ENCODE measurements around the gene BCCIP.

BCCIP gene

DNA sequence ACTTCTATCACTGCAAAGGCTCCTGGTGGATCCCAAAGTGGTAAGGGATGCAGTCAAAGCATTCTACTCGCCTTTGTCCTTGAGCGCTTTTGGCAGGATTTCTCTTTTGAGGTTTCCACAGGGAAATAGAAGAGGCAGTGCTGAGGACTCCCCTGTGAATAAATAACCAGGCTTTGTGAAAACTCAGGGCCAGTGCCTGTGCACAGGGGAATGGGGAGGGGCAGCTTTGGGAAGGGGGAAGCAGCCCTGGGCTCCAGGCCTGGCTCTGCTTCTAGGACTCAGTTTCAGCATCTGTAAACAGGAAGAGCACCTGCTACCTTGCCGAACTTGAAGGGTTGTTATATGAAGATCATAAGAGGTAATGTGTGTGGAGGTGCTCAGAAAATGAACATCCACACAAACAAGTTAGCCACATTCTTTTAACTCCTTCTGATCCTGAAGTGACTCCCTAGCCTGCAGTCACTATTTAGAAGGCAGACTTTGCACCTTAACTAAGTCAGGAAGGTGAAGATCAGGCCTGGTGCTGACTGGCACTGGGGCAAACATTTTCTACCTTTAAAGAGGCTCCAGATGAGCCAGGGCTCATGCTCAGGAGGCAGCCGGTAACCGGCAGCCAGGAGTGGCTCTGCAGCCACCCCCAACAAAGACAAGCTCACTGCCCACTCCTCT, 25.2 kb upstream of the BCCIP start:
- DNase-seq (ENCODE audit: low read depth in 2 of 2), result no peak

DNA sequence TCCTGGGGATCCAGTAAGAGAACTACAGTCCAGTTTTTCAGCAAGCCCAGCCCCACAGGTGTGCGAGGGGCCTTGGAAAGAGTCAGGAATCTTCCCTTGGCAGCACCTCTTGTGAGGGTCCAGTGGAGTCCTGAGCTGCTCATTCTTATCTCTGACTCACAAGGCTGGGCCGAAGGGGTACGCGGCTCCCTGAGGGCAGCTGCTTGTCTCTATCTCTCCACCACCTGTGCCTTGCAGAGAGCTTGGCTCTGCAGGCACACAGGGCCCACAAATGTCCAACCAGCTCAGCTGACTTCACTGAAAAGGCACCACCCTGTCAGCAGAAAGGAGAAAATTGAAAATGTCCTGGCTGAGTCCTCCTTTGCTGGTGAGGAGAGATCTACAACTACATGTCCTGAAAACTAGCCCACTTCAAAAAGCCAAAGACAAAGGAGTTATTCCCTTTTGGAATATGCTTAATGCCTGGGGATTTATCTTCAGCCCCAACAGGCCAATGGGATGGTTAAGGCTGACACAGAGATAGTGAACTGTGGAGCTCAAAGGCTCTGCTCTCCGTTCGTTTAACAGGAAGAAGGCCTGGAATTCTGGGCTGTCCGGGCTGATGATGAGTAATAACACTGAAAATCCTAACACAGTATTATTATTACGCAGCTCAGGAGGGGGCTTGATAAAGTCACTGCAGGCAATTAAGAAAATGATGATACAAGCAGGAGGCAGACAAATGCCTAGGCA, 23.7 kb upstream of the BCCIP start:
- DNase-seq (ENCODE audit: low read depth in 2 of 2), result no peak

DNA sequence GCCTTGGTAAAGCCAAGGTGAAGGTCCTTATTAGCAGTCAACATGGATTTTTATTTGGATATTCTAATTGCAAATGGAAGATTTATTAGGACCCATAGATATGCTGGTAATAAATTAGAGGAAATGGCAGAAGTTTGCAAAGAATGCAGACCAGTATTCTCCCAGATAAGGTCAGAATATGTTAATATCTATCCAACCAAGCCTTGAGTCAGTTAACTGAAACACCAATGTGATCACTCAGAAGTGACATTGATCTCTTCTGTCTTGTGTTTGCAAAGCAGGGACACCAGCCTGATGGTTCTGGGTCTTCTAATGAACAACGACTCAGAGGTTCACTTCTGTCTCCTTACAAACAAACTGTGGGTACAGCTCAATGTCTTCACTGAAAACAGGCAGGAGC, 21.8 kb upstream of the BCCIP start:
- DNase-seq (ENCODE audit: low read depth in 2 of 2), result no peak

DNA sequence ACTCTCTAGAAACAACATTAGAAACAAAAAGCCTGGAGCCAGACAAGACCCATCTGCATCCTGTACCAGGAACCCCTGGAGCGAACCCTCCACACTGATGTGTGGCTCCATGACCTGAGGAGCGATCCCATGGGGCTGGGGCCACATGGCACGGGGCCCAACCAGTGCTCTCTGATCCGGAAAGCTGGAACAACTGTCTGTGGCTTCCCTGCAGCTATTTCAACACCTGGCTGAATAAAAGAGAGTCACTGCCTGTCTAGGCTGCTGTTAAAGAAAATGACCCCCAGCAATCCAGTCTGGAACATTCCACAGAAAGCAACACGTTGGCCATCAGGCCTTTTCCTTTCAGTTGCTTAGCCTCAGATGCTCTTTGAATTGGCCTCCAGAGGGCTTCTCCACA, 21.2 kb upstream of the BCCIP start:
- DNase-seq (ENCODE audit: low read depth in 2 of 2), result no peak

DNA sequence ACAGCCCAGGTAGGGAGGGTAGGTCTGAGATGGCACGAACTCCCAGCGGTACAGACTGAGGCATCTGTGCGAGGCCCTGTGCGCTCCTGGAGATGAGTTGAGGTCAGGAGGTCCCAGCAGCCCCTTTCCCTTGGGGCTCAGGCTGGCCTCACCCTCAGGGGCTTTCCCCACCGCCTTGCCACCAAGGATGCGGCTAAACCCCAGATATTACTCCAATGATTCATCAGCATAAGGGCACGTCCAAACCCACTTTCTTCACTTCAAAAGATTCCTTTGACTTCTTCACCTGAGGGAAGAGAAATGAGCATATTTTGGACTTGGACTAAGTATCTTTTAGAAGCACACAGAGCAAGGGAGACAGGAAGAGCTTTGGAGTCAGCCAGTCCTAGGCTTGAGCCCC, 20.6 kb upstream of the BCCIP start:
- DNase-seq (ENCODE audit: low read depth in 2 of 2), result no peak

DNA sequence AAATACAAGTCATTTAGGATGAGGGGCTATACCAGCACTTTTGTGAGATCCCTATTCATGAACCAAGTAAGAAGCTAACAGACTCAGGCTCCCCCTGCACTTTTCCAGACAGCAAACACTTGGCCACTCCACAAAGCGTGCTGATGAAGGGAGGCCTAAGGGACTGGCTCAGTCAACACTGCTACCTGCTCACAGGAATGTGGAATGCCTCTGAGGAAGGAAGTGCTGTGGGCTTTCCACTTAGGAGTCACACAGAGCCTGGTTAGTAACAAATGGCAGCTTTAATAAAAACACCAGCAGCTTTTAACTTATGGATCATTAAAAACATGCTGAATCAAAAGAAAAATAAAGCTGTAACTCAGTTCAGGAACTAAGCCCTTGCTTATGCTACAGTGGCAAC, 15.3 kb upstream of the BCCIP start:
- DNase-seq (ENCODE audit: low read depth in 2 of 2), result no peak

DNA sequence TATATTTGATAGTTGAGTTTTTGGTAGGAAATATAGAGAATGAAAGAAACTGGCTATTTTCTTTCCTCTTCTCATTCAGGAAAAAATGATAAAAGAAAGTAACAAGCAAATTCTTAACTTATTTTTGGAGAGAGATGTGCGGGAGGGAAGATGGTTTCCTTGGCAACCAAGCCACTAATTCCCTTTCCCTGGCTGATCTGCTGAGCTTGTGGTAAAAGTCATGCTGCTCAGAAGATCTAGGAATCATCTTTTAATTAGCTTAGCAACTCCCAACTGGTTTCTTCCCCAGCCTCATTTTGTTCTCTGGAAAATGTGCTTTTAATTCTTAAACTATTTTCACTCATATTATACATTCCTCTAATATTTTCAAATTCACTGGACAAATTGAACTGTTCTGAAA, 12.1 kb upstream of the BCCIP start:
- DNase-seq (ENCODE audit: low read depth in 2 of 2), result no peak

DNA sequence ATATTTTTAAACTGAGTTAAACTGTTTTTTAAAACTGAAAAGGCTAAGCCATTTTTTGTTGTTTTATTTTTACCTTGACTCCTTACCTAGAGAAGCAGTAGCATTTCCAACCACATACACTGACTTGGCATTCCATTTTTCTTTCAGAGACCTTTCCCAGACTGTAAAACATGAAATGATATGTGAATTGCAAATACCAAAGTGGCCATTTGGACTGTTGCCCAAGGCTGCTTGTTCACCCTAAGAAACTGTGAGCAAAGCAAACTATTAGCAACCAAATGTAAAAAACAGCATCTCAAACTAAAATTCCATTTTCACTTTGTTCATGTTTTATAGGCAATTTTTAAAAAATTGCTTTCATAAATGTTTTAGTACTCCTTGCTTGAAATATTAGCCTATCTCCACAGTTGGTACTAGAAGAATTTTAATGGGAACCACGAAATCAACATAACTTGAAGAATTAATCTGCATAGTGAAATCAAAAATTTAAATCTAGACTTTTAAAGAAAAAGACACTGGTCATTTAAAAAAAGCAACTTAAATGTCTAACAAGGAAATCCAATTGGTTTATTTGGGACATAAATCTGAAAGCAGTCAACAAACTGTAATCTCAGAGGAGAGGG, 11.1 kb upstream of the BCCIP start:
- DNase-seq (ENCODE audit: low read depth in 2 of 2), result no peak

DNA sequence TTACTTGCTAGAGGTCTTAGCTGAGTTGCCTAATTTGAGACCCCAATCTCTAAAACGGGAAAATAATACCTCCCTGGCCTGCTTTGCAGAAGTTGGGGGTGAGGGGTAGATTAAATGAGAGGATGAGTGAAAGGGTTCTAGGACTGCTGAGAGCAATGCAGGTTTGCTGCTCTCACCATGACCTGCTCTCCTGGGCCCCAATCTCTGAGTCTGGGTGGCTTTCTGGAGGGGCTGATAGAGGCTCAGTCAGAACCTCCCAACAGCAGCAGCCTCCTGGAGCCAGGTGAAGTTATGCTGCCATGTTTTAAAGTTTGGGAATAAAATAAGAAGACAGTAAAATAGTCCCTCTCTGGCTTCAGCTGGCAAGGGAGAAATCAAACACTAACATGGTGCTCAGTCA, 7.6 kb upstream of the BCCIP start:
- no peak for DNase-seq (ENCODE audit: low read depth in 2 of 2)

DNA sequence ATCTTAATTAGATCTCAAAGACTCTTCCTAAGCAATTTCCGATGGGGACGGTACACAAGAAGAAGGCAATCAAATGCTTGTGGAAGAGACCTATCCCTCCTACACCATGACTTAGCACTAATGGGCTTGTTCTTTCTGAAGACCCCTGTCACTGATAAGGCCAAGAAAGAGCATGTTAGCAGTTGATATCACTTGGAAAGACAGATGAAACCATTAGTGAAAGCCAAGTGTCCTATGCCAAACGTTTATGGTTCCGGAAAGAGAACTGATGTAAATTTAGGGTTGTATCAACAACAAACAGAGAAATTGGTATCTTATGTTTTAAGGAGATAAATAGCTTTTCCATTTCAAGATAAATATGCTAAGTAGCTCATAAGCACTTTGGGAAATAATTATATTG, 6.8 kb upstream of the BCCIP start:
- DNase-seq (ENCODE audit: low read depth in 2 of 2), result no peak

DNA sequence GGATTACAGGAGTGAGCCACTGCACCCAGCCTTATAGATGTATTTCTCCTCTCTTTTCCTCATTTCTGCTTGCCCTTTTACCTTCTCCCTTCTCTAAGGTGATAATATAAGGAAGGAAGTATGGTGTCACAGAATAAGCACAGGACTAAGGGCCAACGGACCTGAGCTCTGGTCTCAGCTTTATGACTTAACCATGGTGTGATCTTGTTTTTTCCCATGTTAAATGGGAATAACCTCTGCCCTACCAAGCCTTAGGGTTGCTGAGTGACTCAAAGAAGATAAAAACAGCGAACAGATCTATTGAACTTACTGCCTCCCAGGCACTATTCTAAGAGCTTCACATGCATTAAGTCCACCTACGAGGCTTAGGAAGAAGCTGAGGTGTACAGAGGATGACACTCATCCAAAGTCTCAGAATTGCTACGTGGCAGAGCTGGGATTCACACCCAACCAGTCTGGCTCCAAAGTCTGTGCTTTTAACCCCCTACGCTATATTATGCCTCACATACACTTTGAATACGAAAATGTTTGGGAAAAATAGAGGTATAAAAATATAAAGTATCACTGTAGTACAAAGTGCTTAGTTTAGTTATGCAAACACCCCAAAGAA, 5.9 kb upstream of the BCCIP start:
- DNase-seq (ENCODE audit: low read depth in 2 of 2), result no peak

DNA sequence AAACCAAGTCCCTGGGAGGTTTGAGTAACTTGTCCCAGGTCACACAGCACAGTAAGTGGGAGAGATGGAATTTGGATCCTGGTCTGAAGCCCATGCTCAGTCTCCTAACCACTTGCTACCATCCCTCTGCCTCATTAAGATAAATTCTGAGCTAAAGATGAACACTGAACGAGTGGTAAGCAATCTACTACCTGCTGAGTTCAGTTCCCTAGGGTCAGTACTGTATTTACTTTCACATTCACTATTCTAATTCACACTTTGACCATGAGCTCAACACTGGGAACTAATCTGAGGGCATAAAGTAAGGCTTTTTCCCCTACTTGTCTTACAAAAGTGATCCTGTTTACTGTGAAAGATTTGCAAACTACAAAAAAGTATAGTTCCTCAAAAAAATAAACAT, 2.6 kb upstream of the BCCIP start:
- DNase-seq (ENCODE audit: low read depth in 2 of 2), result no peak

DNA sequence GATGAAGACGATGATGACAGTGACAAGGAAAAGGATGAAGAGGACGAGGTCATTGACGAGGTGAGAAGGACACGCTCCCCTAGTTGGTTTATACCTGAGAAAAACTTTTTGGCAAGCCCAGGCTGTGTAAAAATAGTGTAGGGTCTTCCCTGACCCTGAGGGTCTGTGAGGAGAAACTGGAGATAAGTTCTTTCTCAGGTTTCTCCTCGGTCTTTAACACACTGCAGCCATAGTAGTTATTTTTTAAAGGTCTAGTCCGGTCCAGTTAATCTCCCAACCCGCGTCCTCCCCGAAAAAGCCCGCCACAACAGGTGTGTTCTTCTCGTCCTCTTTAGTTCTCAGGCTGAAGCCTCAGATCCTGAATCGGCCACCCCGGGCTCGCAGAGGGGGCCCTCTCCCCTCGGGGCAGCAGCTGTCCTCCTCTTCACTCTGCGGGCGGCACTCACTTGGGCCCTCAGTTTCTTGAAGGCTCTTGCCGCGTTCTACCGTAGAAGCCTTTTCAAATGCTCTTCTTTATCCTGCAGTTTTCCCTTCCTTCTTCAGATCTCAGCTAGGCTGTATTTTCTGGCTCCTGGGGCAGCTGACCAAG, 411 bp downstream of the BCCIP start:
- peak in 1 of 2 experiments; percentile 2 for DNase-seq (ENCODE audit: low read depth in 2 of 2)

DNA sequence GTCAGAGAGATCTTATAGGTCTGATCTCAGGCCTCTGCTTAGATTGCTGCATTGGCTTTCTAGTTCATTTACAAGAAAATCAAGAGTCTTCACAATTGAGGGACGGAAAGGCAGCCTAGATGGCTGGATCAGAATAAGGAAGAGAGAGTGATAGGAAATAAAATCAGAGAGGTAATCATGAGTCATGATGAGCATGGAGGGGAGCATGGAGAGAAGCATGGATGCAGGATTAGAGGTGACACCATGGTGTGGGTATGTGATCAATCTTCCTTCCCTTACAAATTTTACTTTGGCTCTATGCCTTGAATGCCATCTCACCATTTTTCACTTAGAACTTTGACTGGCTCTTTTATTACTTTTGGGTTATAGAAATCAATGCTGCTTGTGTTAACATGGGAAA, 1.4 kb downstream of the BCCIP start:
- DNase-seq (ENCODE audit: low read depth in 2 of 2), result no peak

DNA sequence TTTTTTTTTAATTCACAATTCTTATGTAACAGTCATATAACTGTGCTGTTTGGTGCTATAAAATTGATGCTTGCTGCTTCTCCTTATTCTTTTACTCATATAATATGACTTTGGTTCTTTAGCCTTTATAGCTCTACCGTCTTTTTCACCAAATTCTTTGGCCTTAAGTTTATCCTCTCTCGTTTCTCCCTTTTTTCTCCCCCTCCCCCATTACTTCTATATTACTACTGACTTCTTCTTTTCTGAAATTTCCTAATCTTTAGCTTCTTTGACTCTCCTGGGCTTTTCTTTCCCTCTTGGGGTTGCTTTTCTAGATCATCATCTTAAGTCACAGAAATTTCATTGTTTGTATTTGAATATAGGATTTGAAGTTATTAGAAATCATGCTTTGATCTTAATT, 3.8 kb downstream of the BCCIP start:
- no peak for DNase-seq (ENCODE audit: low read depth in 2 of 2)

DNA sequence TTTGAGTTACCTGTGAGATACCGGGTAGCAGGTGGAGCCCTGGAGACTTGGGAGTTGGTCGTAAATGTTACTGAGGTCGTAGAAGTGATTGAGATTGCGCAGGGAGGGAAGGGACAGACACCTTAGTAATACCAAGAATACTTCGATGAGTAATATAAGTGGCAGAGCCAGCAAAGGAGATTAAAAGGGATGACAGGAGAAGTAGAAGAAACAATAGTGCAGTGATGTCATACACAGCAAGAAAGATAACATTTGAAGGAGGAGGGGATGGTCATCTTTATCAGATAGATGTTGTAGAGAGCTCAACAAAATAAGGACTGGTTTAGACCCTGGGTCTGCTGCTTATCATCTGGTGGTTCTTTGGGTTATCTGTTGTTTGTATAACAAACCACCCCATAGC, 5.0 kb downstream of the BCCIP start:
- no peak for DNase-seq (ENCODE audit: low read depth in 2 of 2)

DNA sequence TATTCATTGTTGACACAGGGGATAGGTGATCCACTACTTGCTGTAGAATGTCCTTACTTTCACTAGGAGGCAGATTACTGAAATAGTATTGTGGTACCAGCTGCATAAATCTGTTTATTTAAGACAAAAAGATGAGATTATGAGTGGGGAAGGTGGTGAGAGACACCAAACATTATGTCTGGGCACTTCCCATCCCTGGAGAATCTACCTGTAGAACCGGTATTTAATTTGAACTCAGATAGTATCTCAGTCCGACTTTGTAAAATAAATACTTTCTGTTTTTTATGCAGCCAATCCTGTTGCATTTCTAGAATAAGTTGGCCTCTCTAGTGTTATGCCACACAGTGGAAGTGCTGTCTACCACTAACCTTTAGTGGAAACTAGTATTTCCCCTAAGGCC, 13.4 kb downstream of the BCCIP start:
- DNase-seq (ENCODE audit: low read depth in 2 of 2), result no peak

DNA sequence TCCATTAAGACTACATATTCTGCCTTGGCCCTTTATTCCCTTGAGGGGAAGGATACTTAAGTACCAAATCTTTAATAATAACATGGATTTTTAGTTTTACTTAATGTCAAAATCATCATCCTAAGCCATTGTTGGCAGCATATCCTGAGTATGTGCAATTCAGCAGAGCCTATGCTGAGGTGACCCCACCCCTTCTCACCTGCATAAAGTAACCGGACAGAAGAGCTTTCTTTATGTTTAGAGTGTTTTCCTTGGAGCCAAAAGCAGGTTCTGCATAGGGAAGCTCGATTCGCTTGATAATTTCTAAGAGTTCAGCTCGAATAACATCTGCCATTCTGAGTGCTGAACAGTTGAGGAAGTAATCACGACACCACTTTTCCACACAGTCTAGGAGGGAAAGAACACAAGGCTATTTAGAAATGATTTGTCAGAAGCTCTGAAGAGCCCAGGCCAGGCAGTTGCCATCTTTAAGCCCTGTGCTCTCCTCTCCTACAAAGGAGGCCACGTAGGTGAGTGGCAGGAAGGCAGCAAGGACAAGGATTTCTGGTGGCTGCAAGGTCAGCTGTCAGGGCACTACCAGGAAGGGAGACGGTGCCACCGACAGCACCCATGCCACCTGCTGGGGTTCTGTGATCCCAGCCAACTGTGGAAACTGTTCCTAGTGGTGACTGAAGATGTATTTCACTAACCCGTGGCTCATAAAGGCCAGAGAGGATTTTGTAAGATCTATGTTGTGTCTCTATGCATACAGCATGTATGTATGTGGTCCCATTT, 15.6 kb downstream of the BCCIP start:
- DNase-seq (ENCODE audit: low read depth in 2 of 2), result no peak

DNA sequence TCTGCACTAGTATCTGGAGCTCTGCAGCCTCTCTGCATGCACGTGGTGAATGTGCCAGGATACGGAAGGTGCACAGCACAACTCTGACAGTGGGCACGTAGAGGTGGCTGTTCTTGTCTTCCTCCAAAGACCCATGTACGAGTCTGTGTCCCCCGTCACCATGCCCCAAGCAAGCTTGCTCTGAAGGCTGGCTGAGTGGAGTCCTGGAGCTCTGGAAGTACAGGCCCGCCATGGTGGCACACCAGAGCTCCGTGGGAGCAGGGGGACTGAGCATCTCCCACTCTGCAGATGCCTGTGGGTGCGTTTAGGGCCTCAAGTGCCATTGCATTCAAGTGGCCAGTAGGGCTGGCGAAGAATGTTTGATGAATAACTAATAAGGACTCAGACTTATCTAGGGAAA, 17.1 kb downstream of the BCCIP start:
- no peak for DNase-seq (ENCODE audit: low read depth in 2 of 2)

DNA sequence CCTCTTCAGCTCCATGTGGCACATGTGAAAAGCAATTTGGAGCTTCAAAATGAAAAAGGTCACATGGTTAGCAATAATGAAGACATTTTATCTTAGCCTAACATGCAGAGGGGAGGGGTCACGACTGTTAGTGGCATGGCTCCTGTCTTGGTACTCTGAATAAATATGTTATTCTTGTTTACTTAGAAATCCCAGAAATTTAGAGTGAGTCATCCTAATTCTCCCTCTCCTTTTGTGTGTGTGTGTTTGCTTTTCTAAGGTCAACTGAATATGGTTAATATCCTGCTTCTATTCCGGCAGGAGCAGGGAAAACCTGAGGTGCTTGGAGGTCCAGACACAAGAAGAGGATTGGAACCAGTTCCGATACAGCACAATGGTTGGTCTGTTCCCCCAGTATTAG, 17.6 kb downstream of the BCCIP start:
- no peak for DNase-seq (ENCODE audit: low read depth in 2 of 2)

DNA sequence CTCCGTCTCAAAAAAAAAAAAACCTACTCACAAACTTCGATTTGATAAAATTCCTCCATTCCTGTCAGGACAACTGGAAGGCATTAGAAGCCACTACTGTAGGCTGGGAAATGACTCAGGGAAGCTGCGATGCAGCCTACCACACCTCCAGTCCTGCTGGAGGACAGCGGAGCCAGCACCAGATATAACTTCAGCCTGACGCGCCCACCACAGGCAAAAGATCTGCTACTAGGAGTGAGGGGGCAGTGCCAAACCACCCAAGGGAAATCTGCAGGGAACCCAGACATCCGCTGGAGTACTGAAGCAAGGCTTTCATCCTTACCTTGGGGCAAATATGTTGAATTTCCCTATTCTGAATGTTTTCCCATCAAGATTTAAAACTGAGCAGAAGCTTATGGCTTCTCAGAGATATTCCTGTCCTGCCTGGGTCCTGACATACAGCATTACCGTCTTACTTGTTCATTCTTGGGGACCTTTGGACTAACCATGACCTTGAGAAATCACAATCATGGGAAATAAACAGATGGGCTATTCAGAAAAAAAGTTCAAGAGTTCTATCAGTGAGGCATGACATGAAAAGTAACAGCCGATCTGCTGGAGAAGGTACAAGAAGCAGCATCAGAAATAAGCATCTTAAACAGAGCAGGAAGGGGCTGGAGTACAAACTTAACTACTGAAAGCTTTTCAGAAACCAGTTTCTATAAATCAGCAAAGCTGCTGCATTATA, 20.4 kb downstream of the BCCIP start:
- DNase-seq (ENCODE audit: low read depth in 2 of 2), result no peak

All from stimulated activated CD4-positive, alpha-beta T cell treated with anti-CD3 and anti-CD28 coated beads, Interleukin-12 subunit alpha, Interleukin-12 subunit beta, amount 100 ng/mL, for 24 hours (primary cell).